ENCODE measurements around the gene NMNAT2.

NMNAT2 gene

DNA sequence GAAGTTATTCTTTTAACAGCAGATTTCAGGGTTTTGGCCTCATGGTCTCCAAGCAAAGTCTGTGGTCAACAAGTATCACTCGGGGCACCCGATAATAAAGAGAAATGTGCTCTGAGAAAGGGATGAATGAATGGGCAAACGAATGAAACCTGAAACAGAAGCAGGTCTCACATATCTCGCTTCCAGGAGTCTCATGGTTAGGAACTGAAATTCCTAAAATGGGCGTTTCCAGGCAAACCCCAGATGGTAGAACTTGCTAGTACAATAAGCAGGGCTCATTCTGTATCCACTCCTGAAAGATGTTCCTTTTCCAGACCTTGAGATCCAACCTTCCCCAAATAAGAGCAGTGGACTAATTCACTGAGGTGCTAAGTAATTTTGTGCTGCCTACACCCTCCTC, 144.9 kb downstream of the NMNAT2 start:
- no peak for TF ChIP-seq EZH2phosphoT487 (IDR thresholded peaks at IDR 0.05; ENCODE audit: low read depth)
- TF ChIP-seq, protein P1, sequence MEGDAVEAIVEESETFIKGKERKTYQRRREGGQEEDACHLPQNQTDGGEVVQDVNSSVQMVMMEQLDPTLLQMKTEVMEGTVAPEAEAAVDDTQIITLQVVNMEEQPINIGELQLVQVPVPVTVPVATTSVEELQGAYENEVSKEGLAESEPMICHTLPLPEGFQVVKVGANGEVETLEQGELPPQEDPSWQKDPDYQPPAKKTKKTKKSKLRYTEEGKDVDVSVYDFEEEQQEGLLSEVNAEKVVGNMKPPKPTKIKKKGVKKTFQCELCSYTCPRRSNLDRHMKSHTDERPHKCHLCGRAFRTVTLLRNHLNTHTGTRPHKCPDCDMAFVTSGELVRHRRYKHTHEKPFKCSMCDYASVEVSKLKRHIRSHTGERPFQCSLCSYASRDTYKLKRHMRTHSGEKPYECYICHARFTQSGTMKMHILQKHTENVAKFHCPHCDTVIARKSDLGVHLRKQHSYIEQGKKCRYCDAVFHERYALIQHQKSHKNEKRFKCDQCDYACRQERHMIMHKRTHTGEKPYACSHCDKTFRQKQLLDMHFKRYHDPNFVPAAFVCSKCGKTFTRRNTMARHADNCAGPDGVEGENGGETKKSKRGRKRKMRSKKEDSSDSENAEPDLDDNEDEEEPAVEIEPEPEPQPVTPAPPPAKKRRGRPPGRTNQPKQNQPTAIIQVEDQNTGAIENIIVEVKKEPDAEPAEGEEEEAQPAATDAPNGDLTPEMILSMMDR (IDR thresholded peaks at IDR 0.05; ENCODE audit: low read depth, low read length) = no peak
- H3K27ac ChIP-seq (ENCODE audit: low read length) = no peak overlapping the region
- H3K4me3 ChIP-seq (ENCODE audit: low read length) = no peak overlapping the region
- peaks cover 5% of the 10 kb centered on the region for H3K4me1 ChIP-seq (ENCODE audit: low read length)
- no peak overlapping the region for H3K4me2 ChIP-seq (ENCODE audit: low read length)
- peaks cover 10% of the 10 kb centered on the region for H3K27me3 ChIP-seq (ENCODE audit: low read depth, low read length)
- H3K9me3 ChIP-seq (ENCODE audit: insufficient read depth, low read length) = no peaks in the 10 kb centered on the region
- H3K9ac ChIP-seq (ENCODE audit: low read length) = no peak overlapping the region
- H3K36me3 ChIP-seq (replicated peaks; ENCODE audit: low read depth, low read length) = no peaks in the 10 kb centered on the region
- no peaks in the 10 kb centered on the region for H3K79me2 ChIP-seq (ENCODE audit: low read length)
- H2AFZ ChIP-seq (ENCODE audit: low read depth, low read length) = no peak overlapping the region
- H4K20me1 ChIP-seq (ENCODE audit: insufficient read depth, low read length) = no peaks in the 10 kb centered on the region

DNA sequence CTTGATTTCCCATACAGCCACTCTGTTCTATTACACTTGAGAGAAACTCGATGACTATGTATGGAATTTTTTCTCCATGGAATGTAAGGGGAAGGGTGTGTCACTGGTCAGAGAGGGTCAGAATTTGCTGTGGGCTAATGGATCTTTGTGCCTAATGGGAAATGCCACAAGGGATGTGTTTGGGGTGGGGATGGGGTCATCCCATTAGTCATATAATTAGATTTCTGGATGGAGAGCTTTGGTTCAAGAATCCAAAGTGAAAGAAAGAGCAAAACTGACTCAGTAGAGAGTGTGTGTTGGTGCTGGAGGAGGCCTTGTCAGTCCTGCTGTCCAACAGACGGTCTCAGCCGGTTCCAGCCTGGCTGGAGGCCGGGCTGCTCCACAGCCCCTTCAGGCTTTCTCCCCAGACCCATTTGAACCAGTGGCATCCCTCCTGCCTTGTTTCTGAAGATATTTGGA, 145.8 kb downstream of the NMNAT2 start:
- peaks cover 5% of the 10 kb centered on the region for H3K4me1 ChIP-seq (ENCODE audit: low read length)
- no peak overlapping the region for H3K4me3 ChIP-seq (ENCODE audit: low read length)
- H2AFZ ChIP-seq (ENCODE audit: low read depth, low read length) = no peak overlapping the region
- peaks cover 14% of the 10 kb centered on the region for H3K27me3 ChIP-seq (ENCODE audit: low read depth, low read length)
- H3K9ac ChIP-seq (ENCODE audit: low read length) = no peak overlapping the region
- no peak overlapping the region for H3K27ac ChIP-seq (ENCODE audit: low read length)
- H3K4me2 ChIP-seq (ENCODE audit: low read length) = no peak overlapping the region
- no peaks in the 10 kb centered on the region for H3K9me3 ChIP-seq (ENCODE audit: insufficient read depth, low read length)
- TF ChIP-seq, protein P1 (IDR thresholded peaks at IDR 0.05; ENCODE audit: low read depth, low read length) = no peak
- no peak for TF ChIP-seq EZH2phosphoT487 (IDR thresholded peaks at IDR 0.05; ENCODE audit: low read depth)
- H4K20me1 ChIP-seq (ENCODE audit: insufficient read depth, low read length) = no peaks in the 10 kb centered on the region
- no peaks in the 10 kb centered on the region for H3K36me3 ChIP-seq (replicated peaks; ENCODE audit: low read depth, low read length)
- no peaks in the 10 kb centered on the region for H3K79me2 ChIP-seq (ENCODE audit: low read length)

DNA sequence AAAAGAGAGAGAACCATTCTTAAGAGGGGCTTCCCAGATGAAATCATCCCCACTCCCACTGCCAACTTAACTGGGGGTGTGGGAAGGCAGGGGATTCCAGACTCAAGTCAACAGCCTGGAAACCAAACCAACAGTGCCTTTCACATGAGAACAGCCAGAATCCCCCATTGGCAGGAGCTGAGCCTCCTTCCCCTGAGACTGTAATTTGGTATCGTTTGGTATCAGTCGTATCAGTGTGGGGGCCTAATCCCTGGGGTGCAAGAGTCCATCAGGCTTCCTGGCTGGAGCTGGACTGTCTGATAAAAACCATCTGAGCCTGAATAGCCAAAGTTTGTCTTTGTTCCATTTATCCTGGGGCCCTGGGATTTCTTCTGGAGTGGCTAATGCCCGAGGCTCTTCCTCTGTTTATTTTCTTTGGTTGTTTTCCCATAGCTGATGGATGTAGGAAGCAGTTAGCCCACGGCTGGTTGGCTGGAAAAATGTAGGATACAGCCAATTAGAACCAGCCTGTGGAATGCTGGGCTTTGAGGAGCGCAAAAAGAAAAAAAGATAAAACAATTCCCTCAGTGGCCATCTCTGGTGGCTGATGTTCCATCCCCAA, 147.5 kb downstream of the NMNAT2 start:
- H3K4me2 ChIP-seq (ENCODE audit: low read length) = no peak overlapping the region
- no peaks in the 10 kb centered on the region for H3K9me3 ChIP-seq (ENCODE audit: insufficient read depth, low read length)
- no peak overlapping the region for H3K9ac ChIP-seq (ENCODE audit: low read length)
- no peaks in the 10 kb centered on the region for H3K36me3 ChIP-seq (replicated peaks; ENCODE audit: low read depth, low read length)
- no peaks in the 10 kb centered on the region for H3K79me2 ChIP-seq (ENCODE audit: low read length)
- no peak for TF ChIP-seq EZH2phosphoT487 (IDR thresholded peaks at IDR 0.05; ENCODE audit: low read depth)
- TF ChIP-seq, protein P1 (IDR thresholded peaks at IDR 0.05; ENCODE audit: low read depth, low read length) = no peak
- H3K27ac ChIP-seq (ENCODE audit: low read length) = no peak overlapping the region
- peaks cover 32% of the 10 kb centered on the region for H3K27me3 ChIP-seq (ENCODE audit: low read depth, low read length)
- H3K4me3 ChIP-seq (ENCODE audit: low read length) = no peak overlapping the region
- H2AFZ ChIP-seq (ENCODE audit: low read depth, low read length) = no peak overlapping the region
- H4K20me1 ChIP-seq (ENCODE audit: insufficient read depth, low read length) = no peaks in the 10 kb centered on the region
- H3K4me1 ChIP-seq (ENCODE audit: low read length) = peaks cover 5% of the 10 kb centered on the region

DNA sequence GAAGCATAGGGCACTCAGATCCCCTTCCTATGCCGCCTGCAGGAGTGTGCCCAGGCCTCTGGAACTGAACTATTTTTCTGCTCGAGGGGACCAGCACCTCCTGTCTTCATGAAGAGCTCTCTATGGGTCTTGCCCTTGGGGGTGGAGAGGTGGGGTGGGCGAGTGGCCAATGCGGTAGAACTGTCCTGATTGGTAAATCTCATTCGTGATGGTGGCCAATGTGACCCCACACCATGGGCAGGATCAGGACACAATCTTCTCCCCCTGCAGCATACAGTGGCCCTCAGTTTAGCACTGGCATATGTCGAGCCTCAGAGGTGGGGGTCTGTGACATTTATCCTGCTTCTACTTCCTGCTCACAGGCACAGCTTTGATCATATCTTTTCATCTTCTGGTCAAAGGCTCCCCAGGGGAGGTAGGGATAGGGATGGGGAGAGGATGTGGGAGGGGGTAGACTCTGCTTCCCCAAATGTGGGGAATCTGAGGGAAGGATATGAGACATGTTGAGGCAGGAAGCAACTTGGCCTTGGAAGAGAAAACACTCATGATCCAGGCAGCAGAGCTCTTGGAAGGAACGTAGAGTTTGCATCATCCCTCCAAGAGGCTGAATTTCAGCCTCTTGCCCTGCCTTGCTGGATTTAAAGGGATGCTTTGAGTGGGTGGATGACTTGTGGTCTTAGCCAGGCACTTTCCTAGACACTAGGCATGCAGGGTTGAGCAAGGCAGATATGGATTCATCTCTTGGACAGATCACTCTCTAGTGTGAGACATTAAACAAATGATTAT, 150.3 kb downstream of the NMNAT2 start:
- no peak overlapping the region for H3K4me3 ChIP-seq (ENCODE audit: low read length)
- H3K9ac ChIP-seq (ENCODE audit: low read length) = no peak overlapping the region
- H3K4me1 ChIP-seq (ENCODE audit: low read length) = peaks cover 5% of the 10 kb centered on the region
- no peaks in the 10 kb centered on the region for H3K36me3 ChIP-seq (replicated peaks; ENCODE audit: low read depth, low read length)
- H4K20me1 ChIP-seq (ENCODE audit: insufficient read depth, low read length) = no peaks in the 10 kb centered on the region
- no peak overlapping the region for H2AFZ ChIP-seq (ENCODE audit: low read depth, low read length)
- no peak overlapping the region for H3K27ac ChIP-seq (ENCODE audit: low read length)
- no peaks in the 10 kb centered on the region for H3K79me2 ChIP-seq (ENCODE audit: low read length)
- no peaks in the 10 kb centered on the region for H3K9me3 ChIP-seq (ENCODE audit: insufficient read depth, low read length)
- peaks cover 49% of the 10 kb centered on the region for H3K27me3 ChIP-seq (ENCODE audit: low read depth, low read length)
- no peak overlapping the region for H3K4me2 ChIP-seq (ENCODE audit: low read length)
- TF ChIP-seq, protein P1 (IDR thresholded peaks at IDR 0.05; ENCODE audit: low read depth, low read length) = no peak
- no peak for TF ChIP-seq EZH2phosphoT487 (IDR thresholded peaks at IDR 0.05; ENCODE audit: low read depth)

All from OCI-LY3 (cell line).